ENCODE results near the gene AKAP5.
"Not testable (repeated sequence)": the region's sequence is repeated elsewhere in the genome, so short reads cannot be mapped to it uniquely, and the experiment has no call there.

AKAP5 gene

GRCh38 chr14:64502887-64503433 lies 37.7 kb downstream of the AKAP5 start:
- no peak for DNase-seq (ENCODE audit: low spot score)

GRCh38 chr14:64503434-64504309 lies 38.4 kb downstream of the AKAP5 start, which contains the start of gene ZBTB25:
TSS of gene ZBTB25 (minus strand) at chr14:64503838. CDS start at chr14:64490533, 13,305 bp downstream.
- DNase-seq (ENCODE audit: low spot score): peak; percentile 97

- DNase-seq (ENCODE audit: low spot score): peak; percentile 83
Observed at GRCh38 chr14:64504310-64504896, 39.1 kb downstream of the AKAP5 start, which contains the start of gene ZBTB1. TSS of gene ZBTB1 (plus strand) at chr14:64504770. CDS start at chr14:64521505, 16,735 bp downstream.

GRCh38 chr14:64504897-64505794 lies 39.8 kb downstream of the AKAP5 start:
- peak; percentile 85 for DNase-seq (ENCODE audit: low spot score)

- no peak for DNase-seq (ENCODE audit: low spot score)
Observed at GRCh38 chr14:64506721-64507120, 41.4 kb downstream of the AKAP5 start.

GRCh38 chr14:64507376-64508156 lies 42.3 kb downstream of the AKAP5 start:
- DNase-seq (ENCODE audit: low spot score): peak; percentile 17

- no peak for DNase-seq (ENCODE audit: low spot score)
Observed at GRCh38 chr14:64508215-64508776, 43.0 kb downstream of the AKAP5 start.

GRCh38 chr14:64509036-64509435 lies 43.7 kb downstream of the AKAP5 start:
- no peak for DNase-seq (ENCODE audit: low spot score)

GRCh38 chr14:64510825-64511671 lies 45.7 kb downstream of the AKAP5 start:
- peak; percentile 71 for DNase-seq (ENCODE audit: low spot score)

- no peak for DNase-seq (ENCODE audit: low spot score)
Observed at GRCh38 chr14:64513271-64513670, 48.0 kb downstream of the AKAP5 start.

GRCh38 chr14:64515053-64515452 lies 49.8 kb downstream of the AKAP5 start:
- no peak for DNase-seq (ENCODE audit: low spot score)

GRCh38 chr14:64516969-64517368 lies 51.7 kb downstream of the AKAP5 start:
- DNase-seq (ENCODE audit: low spot score): no peak

- DNase-seq (ENCODE audit: low spot score): not testable (repeated sequence)
Observed at GRCh38 chr14:64517667-64518066, 52.4 kb downstream of the AKAP5 start.

- DNase-seq (ENCODE audit: low spot score): no peak
Observed at GRCh38 chr14:64518229-64518628, 52.9 kb downstream of the AKAP5 start.

GRCh38 chr14:64520699-64521098 lies 55.4 kb downstream of the AKAP5 start:
- DNase-seq (ENCODE audit: low spot score): no peak

GRCh38 chr14:64522591-64523355 lies 57.5 kb downstream of the AKAP5 start:
- DNase-seq (ENCODE audit: low spot score): no peak
